Liver (tissue), 9 donors: ENCODE results near the gene F2RL3. TPM values are rescaled to one million over a fixed set of nuclear protein-coding genes. Genes with fewer than 3 reads are reported as not detected.

Source experiments
- DNase-seq: peaks from one replicate; pipeline ENCODE4 v3.0.0-alpha.2; 2017; ENCODE audit warnings: low spot score
- H3K27ac ChIP-seq, 2 donors: one replicate each; pipeline ENCODE4 v1.7.0; 2013; ENCODE audit warnings: inconsistent platforms in 2 of 2, low read length in 2 of 2, control low read depth in 1 of 2, low read depth in 1 of 2, mild to moderate bottlenecking in 1 of 2
- H3K27me3 ChIP-seq, 4 donors: one replicate each; pipeline versions ENCODE4 v1.6.1 to v1.7.0; 2013; ENCODE audit warnings: low read length in 3 of 4, inconsistent platforms in 1 of 4, mild to moderate bottlenecking in 1 of 4, moderate library complexity in 1 of 4; ENCODE audit not compliant: control insufficient read depth in 4 of 4, insufficient read depth in 4 of 4
- H3K36me3 ChIP-seq, 4 donors: one replicate each; pipeline versions ENCODE4 v1.6.1 to v1.7.0; 2013; ENCODE audit warnings: low read length in 3 of 4, mild to moderate bottlenecking in 3 of 4, low read depth in 1 of 4, moderate library complexity in 1 of 4; ENCODE audit not compliant: control insufficient read depth in 4 of 4, insufficient read depth in 3 of 4
- H3K4me1 ChIP-seq, 4 donors: one replicate each; pipeline versions ENCODE4 v1.6.1 to v1.7.0; 2013; ENCODE audit warnings: low read length in 3 of 4, mild to moderate bottlenecking in 3 of 4, moderate library complexity in 1 of 4; ENCODE audit not compliant: control insufficient read depth in 4 of 4, insufficient read depth in 4 of 4
- H3K4me3 ChIP-seq, 3 donors: one replicate each; pipeline versions ENCODE4 v1.6.1 to v1.7.0; 2013; ENCODE audit warnings: low read length in 3 of 3, control low read depth in 1 of 3, low read depth in 1 of 3, mild to moderate bottlenecking in 1 of 3
- H3K9ac ChIP-seq, 2 donors: one replicate each; pipeline ENCODE4 v1.7.0; 2013; ENCODE audit warnings: low read length in 2 of 2, mild to moderate bottlenecking in 2 of 2, moderate library complexity in 2 of 2, control low read depth in 1 of 2, low read depth in 1 of 2
- H3K9me3 ChIP-seq, 4 donors: one replicate each; pipeline versions ENCODE4 v1.6.1 to v1.7.0; 2013; ENCODE audit warnings: low read length in 3 of 4; ENCODE audit not compliant: control insufficient read depth in 4 of 4
- ATF3 ChIP-seq: IDR thresholded peaks from 2 replicates; pipeline ENCODE4 v1.6.1; 2016; ENCODE audit warnings: antibody characterized with exemption
- CTCF ChIP-seq: fragments of 150-350 bp; IDR thresholded peaks from 2 replicates; pipeline ENCODE4 v1.5.1; 2017; ENCODE audit warnings: improper control_type of control experiment, low read depth, low read length; ENCODE audit not compliant: missing input control
- EGR1 ChIP-seq, 2 donors: IDR thresholded peaks; 2 replicates each; pipeline ENCODE4 v1.6.1; 2016 to 2018; ENCODE audit warnings: antibody characterized with exemption in 2 of 2, low read depth in 2 of 2
- FOXA1 ChIP-seq: IDR thresholded peaks from 2 replicates; pipeline ENCODE4 v1.6.1; 2016; ENCODE audit warnings: antibody characterized with exemption
- FOXA2 ChIP-seq: IDR thresholded peaks from 2 replicates; pipeline ENCODE4 v1.6.1; 2016; ENCODE audit warnings: antibody characterized with exemption
- GABPA ChIP-seq, 2 donors: IDR thresholded peaks in 1 of 2; conservative IDR thresholded peaks in 1 of 2; 2 replicates each; pipeline ENCODE4 v1.6.1; 2016; ENCODE audit warnings: antibody characterized with exemption in 2 of 2, mild to moderate bottlenecking in 1 of 2, moderate library complexity in 1 of 2
- HNF4A ChIP-seq, 2 donors: conservative IDR thresholded peaks; 2 replicates each; pipeline ENCODE4 v1.6.1; 2016; ENCODE audit warnings: antibody characterized with exemption in 2 of 2, mild to moderate bottlenecking in 2 of 2
- HNF4G ChIP-seq: IDR thresholded peaks from 2 replicates; pipeline ENCODE4 v1.6.1; 2016; ENCODE audit warnings: antibody characterized with exemption
- JUND ChIP-seq, 2 donors: IDR thresholded peaks; 2 replicates each; pipeline ENCODE4 v1.6.1; 2016; ENCODE audit warnings: antibody characterized with exemption in 2 of 2
- MAX ChIP-seq: IDR thresholded peaks from 2 replicates; pipeline ENCODE4 v1.6.1; 2016; ENCODE audit warnings: antibody characterized with exemption
- NR2F2 ChIP-seq: IDR thresholded peaks from 2 replicates; pipeline ENCODE4 v1.6.1; 2016; ENCODE audit warnings: antibody characterized with exemption
- RAD21 ChIP-seq, 2 donors: IDR thresholded peaks; 2 replicates each; pipeline ENCODE4 v1.6.1; 2016; ENCODE audit warnings: antibody characterized with exemption in 2 of 2, mild to moderate bottlenecking in 2 of 2
- REST ChIP-seq: IDR thresholded peaks from 2 replicates; pipeline ENCODE4 v1.6.1; 2016; ENCODE audit warnings: antibody characterized with exemption, mild to moderate bottlenecking
- RXRA ChIP-seq, 2 donors: IDR thresholded peaks; 2 replicates each; pipeline ENCODE4 v1.6.1; 2017 to 2018; ENCODE audit warnings: antibody characterized with exemption in 2 of 2, mild to moderate bottlenecking in 1 of 2
- SP1 ChIP-seq: IDR thresholded peaks from 2 replicates; pipeline ENCODE4 v1.6.1; 2018; ENCODE audit warnings: antibody characterized with exemption, mild to moderate bottlenecking
- TAF1 ChIP-seq: conservative IDR thresholded peaks from 2 replicates; pipeline ENCODE4 v1.6.1; 2016; ENCODE audit warnings: antibody characterized with exemption, mild to moderate bottlenecking
- YY1 ChIP-seq: IDR thresholded peaks from 2 replicates; pipeline ENCODE4 v1.6.1; 2016; ENCODE audit warnings: antibody characterized with exemption, mild to moderate bottlenecking
- ZBTB33 ChIP-seq: IDR thresholded peaks from 2 replicates; pipeline ENCODE4 v1.6.1; 2016; ENCODE audit warnings: antibody characterized with exemption
- WGBS: extraction: QIAGEN DNeasy Blood & Tissue Kit; methylation state at CpG from one replicate; pipeline ENCODE4 v1.1.7; 2013; 5-methylcytosine and 5-hydroxymethylcytosine counted together
- polyA plus RNA-seq, 2 donors: library from polyadenylated mRNA; stranded (reverse) in 1 of 2; unstranded in 1 of 2; fragments of 200-250 nt in 1 of 2; fragments of >200 nt in 1 of 2; fragmentation: Nextera tagmentation in 1 of 2; extraction: Ambion mirVana in 1 of 2; gene quantifications; one replicate each; pipeline versions ENCODE4 v1.2.1 to v1.2.3, GENCODE V29; 2013 to 2015
- total RNA-seq, 2 donors: library from RNA; depleted of rRNA; stranded (reverse); fragments of >200 nt; gene quantifications; one replicate each; pipeline ENCODE4 v1.2.3, GENCODE V29; 2014
- donor health status: healthy.
- donor health status: healthy.
- donor health status: healthy.
- donor health status: healthy.
- donor health status: healthy.

F2RL3 gene
- total and polyA plus RNA-seq, 4 donors, result 0.08 to 1.6 (median 0.20) TPM

- no peak for DNase-seq
- Histone ChIP-seq H3K27ac (no peak overlapping the region), H3K9me3 (no peaks in the 10 kb centered on the region), H3K4me3 (no peak overlapping the region), H3K27me3 (no peaks in the 10 kb centered on the region), H3K36me3 (peaks cover 5 to 32% (median 14%) of the 10 kb centered on the region in 4 donors), H3K9ac (no peak overlapping the region), H3K4me1 (no peaks in the 10 kb centered on the region)
- no peak for TF ChIP-seq RXRA (IDR thresholded peaks at IDR 0.05)
- no peak for TF ChIP-seq SP1
- TF ChIP-seq HNF4A (conservative IDR thresholded peaks at IDR 0.05), result no peak
- no peak for TF ChIP-seq MAX
- no peak for TF ChIP-seq REST
- no peak for TF ChIP-seq NR2F2
- TF ChIP-seq FOXA2, result no peak
- TF ChIP-seq GABPA (IDR thresholded peaks at IDR 0.05 in 1 of 2, conservative IDR thresholded peaks at IDR 0.05 in 1 of 2), result no peak
- TF ChIP-seq RAD21 (IDR thresholded peaks at IDR 0.05), result no peak
- no peak for TF ChIP-seq HNF4G
- WGBS, result 96% methylated on average over 3 of the region's 3 CpGs
Observed at GRCh38 chr19:16861011-16861410, 27.8 kb upstream of the F2RL3 start.

- no peaks in the 10 kb centered on the region for H3K27me3 ChIP-seq
- no peaks in the 10 kb centered on the region for H3K9me3 ChIP-seq
- peaks cover 5 to 38% (median 20%) of the 10 kb centered on the region in 4 donors for H3K36me3 ChIP-seq
- TF ChIP-seq HNF4G (no peak), TAF1 (no peak), MAX (no peak), ZBTB33 (no peak), YY1 (no peak), RAD21 (IDR thresholded peaks at IDR 0.05) (no peak), NR2F2 (no peak), FOXA2 (no peak), CTCF (no peak), SP1 (no peak), JUND (IDR thresholded peaks at IDR 0.05) (no peak), RXRA (IDR thresholded peaks at IDR 0.05) (no peak), GABPA (IDR thresholded peaks at IDR 0.05 in 1 of 2, conservative IDR thresholded peaks at IDR 0.05 in 1 of 2) (no peak), EGR1 (IDR thresholded peaks at IDR 0.05; ENCODE audit: low read depth in 2 of 2) (no peak), REST (no peak), ATF3 (no peak), HNF4A (conservative IDR thresholded peaks at IDR 0.05) (no peak), FOXA1 (no peak)
- H3K4me3 ChIP-seq, result no peak overlapping the region
- no peak overlapping the region for H3K27ac ChIP-seq
- WGBS, result 93% methylated on average over 5 of the region's 5 CpGs
- no peaks in the 10 kb centered on the region for H3K4me1 ChIP-seq
- H3K9ac ChIP-seq, result no peak overlapping the region
- no peak for DNase-seq
Observed at GRCh38 chr19:16861834-16862233, 27.0 kb upstream of the F2RL3 start.
